ENCODE results near the gene EOMES.

DNA sequence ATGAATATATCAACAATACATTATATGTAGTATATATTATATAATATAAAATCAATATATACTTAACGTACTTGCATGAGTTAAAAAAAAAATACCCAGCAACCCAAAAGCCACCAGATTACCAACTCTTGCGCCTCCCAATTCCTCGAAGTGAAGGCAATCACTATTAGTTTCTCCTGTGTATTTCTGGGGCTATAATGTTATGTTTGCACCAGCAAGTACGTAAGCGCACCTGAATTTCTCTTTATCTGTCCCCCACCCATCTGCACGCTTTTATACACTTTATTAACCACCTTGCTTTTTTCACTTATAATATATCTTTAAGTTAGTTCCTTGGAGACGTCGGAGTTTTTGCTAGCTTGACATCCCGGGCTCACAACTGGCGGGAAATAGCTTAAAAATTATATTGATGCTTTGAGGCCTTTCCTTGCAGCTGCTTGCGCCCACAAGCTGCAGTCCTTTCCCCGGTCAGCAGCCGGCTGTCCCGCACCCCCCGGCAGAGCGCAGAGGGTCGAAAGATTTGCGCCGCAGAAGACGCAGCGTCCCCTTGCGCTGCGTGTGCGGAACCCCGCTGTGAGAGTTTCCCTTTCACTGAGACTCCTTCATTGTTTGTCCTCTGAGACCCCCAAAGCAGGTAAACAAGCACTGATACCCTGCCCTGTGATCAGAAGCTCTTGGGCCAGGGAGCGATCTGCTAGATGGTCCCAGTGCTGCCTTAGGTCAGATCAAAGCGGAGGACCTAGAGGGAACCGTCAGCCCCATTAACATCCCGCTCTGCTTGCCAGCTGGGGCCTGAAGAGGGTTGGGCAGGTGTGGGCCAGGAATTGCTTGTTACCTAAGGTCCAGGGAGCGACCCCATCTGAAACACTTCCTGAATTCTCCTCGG lies 8.9 kb upstream of the EOMES start:
- TF ChIP-seq, protein P1, sequence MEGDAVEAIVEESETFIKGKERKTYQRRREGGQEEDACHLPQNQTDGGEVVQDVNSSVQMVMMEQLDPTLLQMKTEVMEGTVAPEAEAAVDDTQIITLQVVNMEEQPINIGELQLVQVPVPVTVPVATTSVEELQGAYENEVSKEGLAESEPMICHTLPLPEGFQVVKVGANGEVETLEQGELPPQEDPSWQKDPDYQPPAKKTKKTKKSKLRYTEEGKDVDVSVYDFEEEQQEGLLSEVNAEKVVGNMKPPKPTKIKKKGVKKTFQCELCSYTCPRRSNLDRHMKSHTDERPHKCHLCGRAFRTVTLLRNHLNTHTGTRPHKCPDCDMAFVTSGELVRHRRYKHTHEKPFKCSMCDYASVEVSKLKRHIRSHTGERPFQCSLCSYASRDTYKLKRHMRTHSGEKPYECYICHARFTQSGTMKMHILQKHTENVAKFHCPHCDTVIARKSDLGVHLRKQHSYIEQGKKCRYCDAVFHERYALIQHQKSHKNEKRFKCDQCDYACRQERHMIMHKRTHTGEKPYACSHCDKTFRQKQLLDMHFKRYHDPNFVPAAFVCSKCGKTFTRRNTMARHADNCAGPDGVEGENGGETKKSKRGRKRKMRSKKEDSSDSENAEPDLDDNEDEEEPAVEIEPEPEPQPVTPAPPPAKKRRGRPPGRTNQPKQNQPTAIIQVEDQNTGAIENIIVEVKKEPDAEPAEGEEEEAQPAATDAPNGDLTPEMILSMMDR (IDR thresholded peaks at IDR 0.05), result no peak
- TF ChIP-seq POLR2AphosphoS5 (IDR thresholded peaks at IDR 0.05) (no peak), POLR2A (IDR thresholded peaks at IDR 0.05) (no peak)

All from breast epithelium (tissue), 3 donors.